NCI-H460 (cell line): Measurements from ENCODE around the gene TUBGCP5. TPM values are rescaled to one million over a fixed set of nuclear protein-coding genes. Genes with fewer than 3 reads are reported as not detected.

ENCODE experiments used
- DNase-seq: peaks from one replicate; pipeline ENCODE4 v3.0.0-alpha.2; 2016; ENCODE audit warnings: low read depth; ENCODE audit errors: extremely low read depth
- total RNA-seq: library from RNA; depleted of rRNA; stranded (reverse); fragments of >200 nt; shearing (Covaris generic); gene quantifications from 2 replicates; pipeline ENCODE4 v1.2.3, GENCODE V29; 2014; rRNA removed

TUBGCP5 gene
- total RNA-seq, 1 experiment from 2014 or later: 21.2 TPM

DNA sequence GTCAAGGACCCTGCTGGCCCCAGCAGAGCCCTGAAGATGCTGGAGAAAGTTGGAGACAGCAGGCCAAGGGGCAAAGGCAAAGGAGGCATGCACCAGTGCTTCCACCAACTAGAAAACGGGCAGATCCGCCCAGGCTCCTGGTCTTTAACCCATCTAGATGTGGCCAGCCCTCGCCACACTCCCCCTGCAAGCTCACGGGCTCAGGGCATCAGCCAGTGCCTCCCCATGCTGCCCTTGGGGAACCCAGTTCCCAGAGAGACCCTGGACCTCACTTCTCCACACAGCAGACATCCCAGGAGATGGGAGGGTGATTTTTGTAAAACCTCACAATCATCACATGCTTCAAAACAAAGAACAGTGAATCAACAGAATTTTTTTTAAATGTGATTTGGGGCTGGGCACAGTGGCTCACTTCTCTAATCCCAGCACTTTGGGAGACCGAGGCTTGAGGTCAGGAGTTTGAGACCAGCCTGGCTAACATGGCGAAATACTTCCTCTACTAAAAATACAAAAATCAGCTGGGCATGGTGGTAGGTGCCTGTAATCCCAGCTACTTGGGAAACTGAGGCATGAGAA, 83.7 kb downstream of the TUBGCP5 start:
- no peak for DNase-seq

DNA sequence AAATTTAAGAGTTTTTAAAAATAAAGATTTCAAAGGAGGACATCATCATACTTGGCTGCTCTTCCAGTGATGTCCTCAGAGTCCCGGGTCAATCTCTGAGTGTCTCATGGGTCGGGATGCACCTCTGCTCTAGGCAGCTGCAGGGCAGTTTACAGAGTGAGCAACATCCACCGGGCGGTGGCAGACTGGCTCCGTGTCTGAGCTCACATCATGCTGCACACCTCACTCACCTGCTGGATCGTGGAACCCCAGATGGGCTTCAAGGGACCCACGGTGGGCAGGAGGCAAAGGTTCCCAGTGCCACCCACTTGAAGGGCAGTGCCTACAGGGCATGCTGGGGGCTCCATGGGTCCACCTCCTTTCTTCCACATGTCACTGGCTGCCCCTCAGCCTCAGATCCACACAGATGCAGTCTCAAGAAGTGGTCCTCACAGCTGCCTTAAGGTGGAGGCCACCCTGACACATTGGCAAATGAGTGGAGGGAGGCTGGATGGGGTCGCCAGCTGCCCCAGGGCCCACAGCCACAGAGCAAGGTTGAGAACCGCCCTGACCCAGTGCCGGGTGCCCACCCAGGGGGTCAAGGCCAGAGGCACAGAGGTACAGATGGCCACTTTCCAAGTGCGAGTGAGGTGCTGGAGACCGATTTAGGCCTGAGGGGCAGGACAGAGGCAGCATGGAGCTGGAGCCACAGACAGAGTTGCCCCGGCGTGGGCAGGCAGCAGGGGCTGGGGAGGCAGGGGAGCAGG, 84.4 kb downstream of the TUBGCP5 start:
- no peak for DNase-seq

DNA sequence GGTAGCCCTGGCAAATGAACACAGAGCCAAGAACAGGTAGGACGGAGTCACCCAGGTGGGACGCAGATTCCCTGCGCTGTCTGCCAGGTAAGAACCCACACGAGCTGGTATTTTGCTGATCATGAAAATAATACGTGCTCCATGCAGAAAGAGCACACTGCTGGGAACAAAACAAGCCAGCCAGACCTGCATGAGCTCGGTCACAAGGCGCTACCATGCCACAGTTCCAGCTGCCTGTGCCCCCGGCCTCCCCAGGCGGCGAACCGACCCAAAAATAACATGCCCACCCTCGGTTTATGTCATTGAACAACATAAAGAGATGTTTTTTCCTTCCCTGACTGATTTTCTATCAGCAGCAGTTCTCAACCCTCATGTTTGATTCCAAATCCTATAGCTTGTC, 85.0 kb downstream of the TUBGCP5 start:
- DNase-seq: no peak

GRCh38 chr15:22952796-22953579, 86.4 kb downstream of the TUBGCP5 start:
- DNase-seq: no peak

GRCh38 chr15:22951381-22952280, 87.7 kb downstream of the TUBGCP5 start:
- no peak for DNase-seq

GRCh38 chr15:22951031-22951380, 88.4 kb downstream of the TUBGCP5 start:
- DNase-seq: no peak

- DNase-seq: no peak
These were observed 88.9 kb downstream of the TUBGCP5 start for GRCh38 chr15:22950256-22950990.

Other genes starting within 250 kb of the TUBGCP5 start
- 113 and 116 TPM in 2 replicates for gene NIPA2, start 200.9 kb downstream of the TUBGCP5 start, total RNA-seq
- gene CYFIP1, start 59.2 kb downstream of the TUBGCP5 start, total RNA-seq: 70.5 and 72.8 TPM in 2 replicates
- not detected in 2 replicates for gene GOLGA6L1, start 97.3 kb upstream of the TUBGCP5 start, total RNA-seq